CD14-positive monocyte (primary cell): Measurements from ENCODE around the gene SRC. TPM values are rescaled to one million over a fixed set of nuclear protein-coding genes. Genes with fewer than 3 reads are reported as not detected.

Experiments
- DNase-seq, 3 donors: peaks; one replicate each; pipeline ENCODE4 v3.0.0-alpha.2; 2011 to 2022
- H2AFZ ChIP-seq: 2 replicates; pipeline ENCODE4 v1.6.0; 2012; ENCODE audit warnings: mild to moderate bottlenecking, low read depth, low read length, inconsistent platforms; ENCODE audit not compliant: insufficient read depth, poor library complexity, severe bottlenecking
- H3K27ac ChIP-seq, 2 donors: 1 replicate in 1 of 2; 2 replicates in 1 of 2; pipeline ENCODE4 v1.5.1; 2012 to 2013; ENCODE audit warnings: low read length in 2 of 2, control low read depth in 1 of 2, inconsistent platforms in 1 of 2, low read depth in 1 of 2, mild to moderate bottlenecking in 1 of 2
- H3K27me3 ChIP-seq, 2 donors: one replicate each; pipeline versions ENCODE4 v1.6.0 to v1.6.1; 2011 to 2013; ENCODE audit warnings: low read length in 2 of 2; ENCODE audit not compliant: control insufficient read depth in 2 of 2, insufficient read depth in 2 of 2
- H3K36me3 ChIP-seq, 2 donors: replicated peaks in 1 of 2; 1 replicate in 1 of 2; 2 replicates in 1 of 2; pipeline versions ENCODE4 v1.5.1 to v1.6.1; 2012 to 2013; ENCODE audit warnings: low read length in 2 of 2, control low read depth in 1 of 2, inconsistent platforms in 1 of 2, mild to moderate bottlenecking in 1 of 2; ENCODE audit not compliant: insufficient read depth in 2 of 2, control insufficient read depth in 1 of 2
- H3K4me1 ChIP-seq, 2 donors: 1 replicate in 1 of 2; 2 replicates in 1 of 2; pipeline versions ENCODE4 v1.5.1 to v1.6.1; 2012 to 2013; ENCODE audit warnings: low read length in 2 of 2, control low read depth in 1 of 2, inconsistent platforms in 1 of 2, mild to moderate bottlenecking in 1 of 2, moderate library complexity in 1 of 2; ENCODE audit not compliant: insufficient read depth in 2 of 2, control insufficient read depth in 1 of 2
- H3K4me2 ChIP-seq: replicated peaks from 2 replicates; pipeline ENCODE3; 2012; ENCODE audit warnings: low read length, moderate library complexity, mild to moderate bottlenecking; ENCODE audit not compliant: poor library complexity, severe bottlenecking; ENCODE audit errors: extremely low read depth
- H3K4me3 ChIP-seq, 3 experiments: fragments of 200-600 bp in 1 of 3; sonication (generic) in 1 of 3; replicated peaks in 1 of 3; 1 replicate in 2 of 3; 2 replicates in 1 of 3; pipeline ENCODE4 v1.5.1; 2011 to 2013; ENCODE audit warnings: low read length in 3 of 3, mild to moderate bottlenecking in 3 of 3, control low read depth in 2 of 3, low read depth in 2 of 3, inconsistent platforms in 1 of 3, moderate library complexity in 1 of 3
- H3K79me2 ChIP-seq: 2 replicates; pipeline ENCODE4 v1.6.0; 2012; ENCODE audit warnings: mild to moderate bottlenecking, control low read depth, inconsistent platforms, low read length, moderate library complexity; ENCODE audit not compliant: insufficient read depth
- H3K9ac ChIP-seq: 2 replicates; pipeline ENCODE4 v1.6.0; 2017; ENCODE audit warnings: low read length, mild to moderate bottlenecking; ENCODE audit not compliant: insufficient read depth, poor library complexity, severe bottlenecking
- H3K9me3 ChIP-seq, 2 donors: replicated peaks in 1 of 2; 1 replicate in 1 of 2; 2 replicates in 1 of 2; pipeline versions ENCODE4 v1.5.1 to v1.6.1; 2012 to 2013; ENCODE audit warnings: low read length in 2 of 2, control low read depth in 1 of 2; ENCODE audit not compliant: control insufficient read depth in 1 of 2, insufficient read depth in 1 of 2
- H4K20me1 ChIP-seq: 2 replicates; pipeline ENCODE4 v1.6.0; 2012; ENCODE audit warnings: mild to moderate bottlenecking, low read length, control low read depth, moderate library complexity; ENCODE audit not compliant: insufficient read depth
- H3K27ac Mint-ChIP-seq, 7 donors: one replicate each; pipeline ENCODE4 v1.8.0; 2020; ENCODE audit warnings: mild to moderate bottlenecking in 7 of 7, mixed read lengths in 7 of 7, moderate library complexity in 6 of 7, inconsistent platforms in 2 of 7
- H3K27me3 Mint-ChIP-seq, 3 donors: one replicate each; pipeline ENCODE4 v1.8.0; 2021 to 2022; ENCODE audit warnings: low read depth in 3 of 3, mild to moderate bottlenecking in 3 of 3, mixed read lengths in 3 of 3, moderate library complexity in 3 of 3, inconsistent platforms in 1 of 3
- H3K36me3 Mint-ChIP-seq, 2 donors: one replicate each; pipeline ENCODE4 v1.8.0; 2020; ENCODE audit warnings: mixed read lengths in 2 of 2, inconsistent platforms in 1 of 2, mild to moderate bottlenecking in 1 of 2
- H3K4me1 Mint-ChIP-seq: one replicate; pipeline ENCODE4 v1.8.0; 2020; ENCODE audit warnings: mild to moderate bottlenecking, mixed read lengths
- H3K4me3 Mint-ChIP-seq, 2 donors: one replicate each; pipeline ENCODE4 v1.8.0; 2020; ENCODE audit warnings: mild to moderate bottlenecking in 2 of 2, mixed read lengths in 2 of 2, moderate library complexity in 1 of 2
- H3K9me3 Mint-ChIP-seq, 7 donors: one replicate each; pipeline ENCODE4 v1.8.0; 2020 to 2022; ENCODE audit warnings: mixed read lengths in 7 of 7, mild to moderate bottlenecking in 6 of 7, moderate library complexity in 6 of 7, inconsistent platforms in 2 of 7
- WGBS: methylation state at CpG from one replicate; pipeline ENCODE4 v1.1.5; 2013; ENCODE audit warnings: missing lambda C conversion rate; ENCODE audit not compliant: insufficient coverage; 5-methylcytosine and 5-hydroxymethylcytosine counted together
- intact Hi-C, 2 donors: fragments of 100-400 bp; cut with micrococcal nuclease; formaldehyde crosslinking; loops; one replicate each; pipeline versions ENCODE4 v1.15.0 to v1.15.1; 2023
- polyA plus RNA-seq, 3 donors: library from polyadenylated mRNA; depleted of rRNA in 1 of 3; unstranded in 2 of 3; stranded (reverse) in 1 of 3; fragments of 300-500 nt in 2 of 3; fragments of >200 nt in 1 of 3; fragmentation: Illumina TruSeq in 2 of 3; gene quantifications; 1 replicate in 2 of 3; 2 replicates in 1 of 3; pipeline ENCODE4 v1.2.3, GENCODE V29; 2012 to 2021
- TF ChIP-seq, protein P1 (sequence below): fragments of 200-600 bp; IDR thresholded peaks from one replicate; pipeline ENCODE4 v1.8.0; 2022; ENCODE audit warnings: antibody characterized with exemption, mild to moderate bottlenecking

The SRC gene
- polyA plus RNA-seq, 3 donors: 4.9 to 55.1 (median 6.8) TPM

DNA sequence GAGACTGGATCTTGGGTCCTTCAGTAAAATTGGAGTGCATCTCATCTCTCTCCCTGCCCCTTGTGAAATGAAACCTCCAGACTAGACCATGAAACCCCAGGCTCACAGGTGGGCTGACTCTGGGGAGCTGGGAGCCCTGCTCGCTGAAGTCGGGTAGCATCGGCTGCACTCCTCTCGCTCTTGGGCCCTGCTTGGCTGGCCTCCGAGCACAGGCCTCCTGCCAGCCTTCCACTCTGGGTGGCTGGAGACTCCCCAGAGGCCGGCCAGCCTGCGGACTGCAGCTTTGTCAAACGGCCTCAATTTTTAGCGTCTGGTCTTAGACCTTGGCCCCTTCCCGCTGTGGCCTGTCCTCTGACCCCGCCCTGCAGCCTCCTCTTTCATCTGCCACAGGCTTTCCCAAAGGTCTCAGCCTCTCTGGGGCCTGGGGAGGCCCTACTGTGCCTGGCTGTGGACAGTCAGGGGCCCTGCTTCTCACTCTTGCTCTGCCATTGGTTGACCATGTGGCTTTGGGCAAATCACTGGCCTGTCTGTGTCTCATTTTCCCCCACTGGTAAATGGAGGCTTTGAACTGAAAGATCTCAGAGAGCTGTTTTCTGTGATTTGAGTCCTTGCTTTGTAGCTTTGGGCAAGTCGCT lies 45.1 kb downstream of the SRC start:
- H2AFZ ChIP-seq: no peak overlapping the region
- Mint-ChIP-seq H3K27ac (peak overlapping the region in 1 of 7 donors; percentile 3), H3K9me3 (no peaks in the 10 kb centered on the region), H3K4me1 (peaks cover 13% of the 10 kb centered on the region), H3K4me3 (no peak overlapping the region), H3K27me3 (peaks cover 3 to 7% (median 3%) of the 10 kb centered on the region in 3 donors), H3K36me3 (peaks cover 26 to 42% of the 10 kb centered on the region in 2 donors)
- peaks cover 32% of the 10 kb centered on the region for H4K20me1 ChIP-seq
- no peak overlapping the region for H3K4me2 ChIP-seq
- WGBS: over 99% methylated on average over 12 of the region's 12 CpGs
- no peaks in the 10 kb centered on the region for H3K27me3 ChIP-seq
- H3K4me1 ChIP-seq: peaks cover 8 to 17% of the 10 kb centered on the region in 2 donors
- DNase-seq: no peak
- H3K79me2 ChIP-seq: no peaks in the 10 kb centered on the region
- H3K9me3 ChIP-seq: no peaks in the 10 kb centered on the region
- H3K4me3 ChIP-seq: no peak overlapping the region
- TF ChIP-seq, protein P1, sequence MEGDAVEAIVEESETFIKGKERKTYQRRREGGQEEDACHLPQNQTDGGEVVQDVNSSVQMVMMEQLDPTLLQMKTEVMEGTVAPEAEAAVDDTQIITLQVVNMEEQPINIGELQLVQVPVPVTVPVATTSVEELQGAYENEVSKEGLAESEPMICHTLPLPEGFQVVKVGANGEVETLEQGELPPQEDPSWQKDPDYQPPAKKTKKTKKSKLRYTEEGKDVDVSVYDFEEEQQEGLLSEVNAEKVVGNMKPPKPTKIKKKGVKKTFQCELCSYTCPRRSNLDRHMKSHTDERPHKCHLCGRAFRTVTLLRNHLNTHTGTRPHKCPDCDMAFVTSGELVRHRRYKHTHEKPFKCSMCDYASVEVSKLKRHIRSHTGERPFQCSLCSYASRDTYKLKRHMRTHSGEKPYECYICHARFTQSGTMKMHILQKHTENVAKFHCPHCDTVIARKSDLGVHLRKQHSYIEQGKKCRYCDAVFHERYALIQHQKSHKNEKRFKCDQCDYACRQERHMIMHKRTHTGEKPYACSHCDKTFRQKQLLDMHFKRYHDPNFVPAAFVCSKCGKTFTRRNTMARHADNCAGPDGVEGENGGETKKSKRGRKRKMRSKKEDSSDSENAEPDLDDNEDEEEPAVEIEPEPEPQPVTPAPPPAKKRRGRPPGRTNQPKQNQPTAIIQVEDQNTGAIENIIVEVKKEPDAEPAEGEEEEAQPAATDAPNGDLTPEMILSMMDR: no peak
- H3K36me3 ChIP-seq: peaks cover 23 to 32% of the 10 kb centered on the region in 2 donors
- intact Hi-C loops: no loop called here
- no peak overlapping the region for H3K9ac ChIP-seq
- no peak overlapping the region for H3K27ac ChIP-seq

DNA sequence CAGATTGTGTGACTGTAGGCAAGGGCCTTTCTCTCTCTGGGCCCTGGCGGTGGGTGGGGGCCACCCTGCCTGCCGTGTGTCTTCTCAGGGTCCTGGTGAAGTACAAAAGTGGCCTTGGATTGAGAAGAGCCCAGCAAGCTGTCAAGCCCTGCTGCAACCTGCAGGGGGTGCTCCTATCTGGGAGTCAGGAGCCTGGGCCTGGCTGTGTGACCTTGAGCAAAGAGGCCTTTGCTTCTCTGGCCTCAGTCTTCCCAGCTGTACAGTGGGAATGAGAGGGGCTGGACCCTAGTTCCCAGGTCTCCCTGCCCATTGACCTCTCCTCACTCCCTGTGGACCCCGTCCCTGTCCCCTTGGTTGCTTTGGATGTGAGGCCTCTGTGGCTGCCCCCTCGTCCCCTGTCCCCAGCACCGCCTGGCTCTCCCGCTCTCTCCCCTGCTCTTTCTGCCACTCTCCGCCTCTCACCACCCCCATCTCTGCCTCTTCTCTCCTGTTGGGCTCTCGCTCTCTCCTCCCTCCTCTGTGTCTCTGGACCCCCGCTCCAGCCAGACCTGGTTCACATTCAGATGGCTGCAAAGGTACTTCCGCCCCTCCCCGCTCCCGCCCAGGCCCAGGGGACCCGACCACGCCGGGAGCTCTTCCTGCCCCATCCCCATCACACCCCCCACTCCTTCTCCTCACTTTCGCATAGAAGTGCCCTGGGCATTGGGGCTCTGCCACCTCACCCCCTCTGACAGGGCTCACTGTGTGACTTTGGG lies 46.7 kb downstream of the SRC start:
- Histone ChIP-seq H3K9ac (no peak overlapping the region), H3K27ac (no peak overlapping the region), H3K36me3 (peaks cover 13 to 29% of the 10 kb centered on the region in 2 donors), H3K9me3 (no peaks in the 10 kb centered on the region), H3K27me3 (no peaks in the 10 kb centered on the region), H3K4me3 (no peak overlapping the region), H2AFZ (no peak overlapping the region), H3K79me2 (no peaks in the 10 kb centered on the region), H4K20me1 (peaks cover 44% of the 10 kb centered on the region), H3K4me2 (no peak overlapping the region), H3K4me1 (peaks cover 10 to 20% of the 10 kb centered on the region in 2 donors)
- Mint-ChIP-seq H3K27me3 (peaks cover 0 to 7% (median 4%) of the 10 kb centered on the region in 3 donors), H3K4me1 (peaks cover 14% of the 10 kb centered on the region), H3K9me3 (peaks cover 0 to 1% (median 0%) of the 10 kb centered on the region in 7 donors), H3K4me3 (no peak overlapping the region), H3K27ac (no peak overlapping the region), H3K36me3 (peaks cover 16 to 36% of the 10 kb centered on the region in 2 donors)
- intact Hi-C loops: no loop called here
- no peak for DNase-seq
- WGBS: 96% methylated on average over 13 of the region's 16 CpGs
- TF ChIP-seq, protein P1: peak; percentile 32
